Measurements from ENCODE around the gene SUN1.
A peak's percentile ranks its signal among the peaks of the same experiment; 100 is the strongest.
"Not testable (repeated sequence)": the region's sequence is repeated elsewhere in the genome, so short reads cannot be mapped to it uniquely, and the experiment has no call there.

Gene SUN1, protein sequence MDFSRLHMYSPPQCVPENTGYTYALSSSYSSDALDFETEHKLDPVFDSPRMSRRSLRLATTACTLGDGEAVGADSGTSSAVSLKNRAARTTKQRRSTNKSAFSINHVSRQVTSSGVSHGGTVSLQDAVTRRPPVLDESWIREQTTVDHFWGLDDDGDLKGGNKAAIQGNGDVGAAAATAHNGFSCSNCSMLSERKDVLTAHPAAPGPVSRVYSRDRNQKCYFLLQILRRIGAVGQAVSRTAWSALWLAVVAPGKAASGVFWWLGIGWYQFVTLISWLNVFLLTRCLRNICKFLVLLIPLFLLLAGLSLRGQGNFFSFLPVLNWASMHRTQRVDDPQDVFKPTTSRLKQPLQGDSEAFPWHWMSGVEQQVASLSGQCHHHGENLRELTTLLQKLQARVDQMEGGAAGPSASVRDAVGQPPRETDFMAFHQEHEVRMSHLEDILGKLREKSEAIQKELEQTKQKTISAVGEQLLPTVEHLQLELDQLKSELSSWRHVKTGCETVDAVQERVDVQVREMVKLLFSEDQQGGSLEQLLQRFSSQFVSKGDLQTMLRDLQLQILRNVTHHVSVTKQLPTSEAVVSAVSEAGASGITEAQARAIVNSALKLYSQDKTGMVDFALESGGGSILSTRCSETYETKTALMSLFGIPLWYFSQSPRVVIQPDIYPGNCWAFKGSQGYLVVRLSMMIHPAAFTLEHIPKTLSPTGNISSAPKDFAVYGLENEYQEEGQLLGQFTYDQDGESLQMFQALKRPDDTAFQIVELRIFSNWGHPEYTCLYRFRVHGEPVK

DNA sequence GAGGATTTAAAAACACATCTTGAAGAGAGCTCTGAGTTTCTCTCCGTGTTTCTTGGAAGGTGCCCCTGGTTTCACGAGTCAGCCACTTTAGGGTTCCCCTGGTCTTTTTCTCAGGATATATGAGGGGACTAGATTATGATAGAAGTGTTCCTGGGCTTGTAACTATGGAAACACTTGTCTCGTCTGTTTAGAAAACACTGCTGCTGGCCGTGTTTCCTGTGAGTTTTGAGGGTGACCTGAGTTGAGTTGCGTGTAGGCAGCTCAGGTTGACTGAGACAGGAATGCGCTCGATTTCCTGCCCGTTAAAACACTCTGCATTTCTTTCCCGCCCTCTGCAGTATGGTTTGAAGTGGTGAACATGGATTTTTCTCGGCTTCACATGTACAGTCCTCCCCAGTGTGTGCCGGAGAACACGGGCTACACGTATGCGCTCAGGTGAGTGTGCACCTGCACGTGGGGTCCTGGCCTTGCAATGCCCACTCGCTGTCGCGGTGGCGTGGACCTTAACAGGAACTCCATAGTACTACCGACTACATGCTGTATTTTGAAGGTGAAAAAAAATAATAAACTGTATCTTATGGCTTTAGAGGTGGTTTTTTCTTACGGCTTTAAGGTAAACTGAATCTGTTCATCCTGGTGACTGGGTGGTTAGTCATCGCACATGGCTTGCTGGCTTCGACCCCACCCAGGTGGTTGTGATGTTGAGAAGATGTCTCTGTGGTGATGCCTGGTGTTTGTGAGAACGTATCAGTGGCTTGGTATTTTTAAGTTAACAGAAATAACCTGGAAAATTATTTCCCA lies at the start of gene SUN1:
SUN1 (plus strand) TSS at position 310 of the 801 bp plus-strand sequence; CDS start at position 359, 49 bp downstream.
- peak; percentile 74 for DNase-seq

- no peak for DNase-seq
Observed at GRCh38 chr7:782718-783449, 49.4 kb upstream of the SUN1 start.

GRCh38 chr7:783556-784490 lies 48.5 kb upstream of the SUN1 start:
- no peak for DNase-seq

GRCh38 chr7:784971-785370 lies 47.3 kb upstream of the SUN1 start:
- DNase-seq: no peak

GRCh38 chr7:785416-785815 lies 46.9 kb upstream of the SUN1 start:
- no peak for DNase-seq

- peak; percentile 69 for DNase-seq
Observed at GRCh38 chr7:786472-787255, 45.6 kb upstream of the SUN1 start.

DNA sequence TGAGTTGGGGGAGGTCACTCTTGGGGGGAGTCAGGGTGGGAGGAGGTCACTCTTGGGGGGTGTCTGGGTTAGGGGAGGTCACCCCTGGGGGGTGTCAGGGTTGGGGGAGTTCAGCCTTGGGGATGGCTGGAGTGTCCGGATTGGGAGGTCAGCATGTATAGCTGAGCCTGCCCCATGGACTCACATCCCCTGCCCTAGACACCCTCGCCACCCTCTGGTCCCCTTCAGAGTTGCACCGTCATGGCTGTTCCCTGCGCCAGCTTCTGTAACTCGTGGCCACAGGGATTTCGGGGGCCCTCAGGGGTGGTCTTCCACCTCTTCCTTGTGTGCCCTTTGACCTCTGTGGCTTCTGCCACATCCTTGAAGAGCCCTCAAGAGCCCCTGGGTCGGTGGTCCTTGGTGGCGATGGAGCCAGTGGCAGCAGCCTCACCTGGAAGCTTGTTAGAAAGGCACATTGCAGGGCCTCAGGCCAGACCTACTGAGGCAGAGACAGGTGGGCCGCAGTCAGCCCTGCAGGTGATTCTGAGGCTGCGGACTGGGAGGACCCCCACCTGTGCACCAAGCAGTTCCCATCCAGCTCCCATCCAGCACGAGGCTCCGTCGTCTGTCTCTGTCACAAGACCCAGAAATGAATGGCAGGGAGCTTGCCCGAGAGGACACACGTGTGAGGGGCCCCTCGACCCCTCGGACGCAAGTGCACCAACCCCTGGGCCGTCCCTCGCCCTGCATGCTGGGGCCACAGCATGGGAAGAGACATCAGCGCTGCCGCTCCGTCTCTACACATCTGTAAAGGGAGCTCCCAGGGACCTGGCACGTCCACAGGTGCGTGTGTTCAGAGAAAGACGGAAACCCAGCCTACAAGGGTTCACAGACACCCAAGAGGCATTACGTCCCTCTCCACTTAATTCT lies 44.7 kb upstream of the SUN1 start:
- DNase-seq: no peak

GRCh38 chr7:791519-791918 lies 40.8 kb upstream of the SUN1 start:
- no peak for DNase-seq

DNA sequence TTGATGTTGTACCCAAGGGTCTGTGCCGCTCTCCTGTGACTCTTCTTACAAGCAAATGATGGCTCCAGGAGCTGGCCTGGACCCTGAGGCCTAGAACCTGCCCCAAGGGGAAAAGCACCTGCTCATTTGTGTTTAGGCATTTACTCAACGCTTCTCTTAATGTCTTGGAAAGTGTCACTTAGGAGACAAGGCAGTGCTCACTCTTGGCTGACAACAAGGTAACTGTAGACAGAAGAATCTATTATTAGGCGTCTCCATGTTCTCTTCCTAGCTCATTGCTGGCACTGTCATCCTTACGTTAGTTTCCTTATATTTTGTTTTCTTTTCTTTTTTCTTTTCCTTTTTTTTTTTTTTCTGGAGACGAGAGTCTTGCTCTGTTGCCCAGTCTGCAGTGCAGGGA lies 38.1 kb upstream of the SUN1 start:
- no peak for DNase-seq

- no peak for DNase-seq
Observed at GRCh38 chr7:794671-795329, 37.5 kb upstream of the SUN1 start.

- DNase-seq: not testable (repeated sequence)
Observed at GRCh38 chr7:796434-797169, 35.7 kb upstream of the SUN1 start.

DNA sequence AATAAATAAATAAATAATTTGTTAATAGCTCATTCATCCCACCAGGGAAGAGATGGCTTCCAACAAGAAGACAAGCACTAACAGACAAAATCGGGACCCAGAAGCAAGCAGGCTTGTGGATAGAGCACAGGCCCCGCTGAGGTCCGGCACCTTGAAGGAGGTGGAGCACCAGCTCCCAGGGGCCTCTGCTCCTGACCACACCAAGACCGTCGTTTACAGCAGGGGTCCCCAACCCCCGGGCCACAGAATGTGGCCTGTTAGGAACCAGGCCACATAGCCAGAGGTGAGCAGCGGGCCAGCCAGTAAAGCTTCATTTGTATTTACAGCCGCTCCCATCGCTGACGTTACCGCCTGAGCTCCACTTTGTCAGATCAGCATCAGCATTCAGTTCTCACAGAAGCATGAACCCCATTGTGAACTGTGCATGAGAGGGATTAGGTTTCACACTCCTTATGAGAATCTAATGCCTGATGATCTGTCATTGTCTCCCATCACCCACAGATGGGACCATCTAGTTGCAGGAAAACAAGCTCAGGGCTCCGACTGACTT lies 33.3 kb upstream of the SUN1 start:
- DNase-seq: no peak

GRCh38 chr7:800692-801091 lies 31.6 kb upstream of the SUN1 start:
- DNase-seq: no peak

GRCh38 chr7:801351-801750 lies 30.9 kb upstream of the SUN1 start:
- DNase-seq: not testable (repeated sequence)

DNA sequence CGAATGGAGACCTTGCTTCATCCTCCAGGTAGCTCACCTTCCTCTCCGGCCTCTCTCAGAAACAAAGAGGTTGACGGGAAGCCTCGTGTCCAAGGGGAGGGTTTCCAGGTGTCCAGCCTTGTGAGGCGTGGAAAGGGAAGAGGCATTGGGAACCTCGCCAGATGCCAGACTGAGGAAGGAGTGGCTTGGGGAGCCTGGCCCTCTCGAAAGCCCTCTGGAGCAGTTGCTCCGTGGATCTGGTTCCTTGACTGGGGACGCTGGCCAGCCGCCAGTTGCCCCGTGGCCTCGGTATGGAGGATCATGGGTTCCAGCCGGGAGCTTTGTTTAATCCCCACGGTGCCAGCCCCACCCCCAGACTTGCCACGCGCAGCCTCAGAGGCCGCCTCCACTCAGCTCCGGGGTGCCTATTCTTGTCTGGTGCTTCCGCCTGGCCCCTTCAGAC lies 30.3 kb upstream of the SUN1 start:
- DNase-seq: no peak

DNA sequence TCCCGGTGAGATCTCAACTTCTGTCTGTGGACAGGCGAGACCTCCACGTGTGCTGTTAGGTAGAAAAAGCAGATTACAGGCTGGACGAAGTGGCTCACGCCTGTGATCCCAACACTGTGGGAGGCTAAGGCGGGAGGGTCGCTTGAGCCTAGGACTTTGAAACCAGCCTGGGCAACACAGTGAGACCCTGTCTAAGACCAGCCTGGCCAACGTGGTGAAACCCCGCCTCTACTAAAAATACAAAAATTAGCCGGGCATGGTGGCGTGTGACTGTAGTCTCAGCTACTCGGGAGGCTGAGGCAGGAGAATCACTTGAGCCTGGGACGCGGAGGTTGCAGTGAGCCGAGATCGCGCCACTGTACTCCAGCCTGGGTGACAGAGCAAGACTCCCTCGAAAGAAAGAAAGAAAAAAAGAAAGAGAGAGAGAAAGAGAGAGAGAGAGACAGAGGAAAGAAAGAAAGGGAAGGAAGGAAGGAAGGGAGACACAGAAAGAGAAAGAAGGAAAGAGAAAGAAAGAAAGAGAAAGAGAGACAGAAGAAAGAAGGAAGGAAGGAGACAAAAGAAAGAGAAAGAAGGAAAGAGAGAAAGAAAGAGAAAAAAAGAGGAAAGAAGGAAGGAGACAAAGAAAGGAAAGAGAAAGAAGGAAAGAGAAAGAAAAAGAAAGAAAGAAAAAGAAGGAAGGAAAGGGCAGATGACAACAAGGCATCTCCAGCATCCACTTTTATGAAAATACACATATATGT lies 29.6 kb upstream of the SUN1 start:
- no peak for DNase-seq

- DNase-seq: no peak
Observed at GRCh38 chr7:803243-803635, 29.0 kb upstream of the SUN1 start.
